Lung (tissue), 12 donors: ENCODE measurements around the gene PGM3. TPM values are rescaled to one million over a fixed set of nuclear protein-coding genes. Genes with fewer than 3 reads are reported as not detected.

ENCODE experiments used
- ATAC-seq: fragments of 200-7000 bp; cut with Tn5 transposase; one replicate; pipeline ENCODE4 v1.9.1; 2020; ENCODE audit warnings: moderate number of reproducible peaks; ENCODE audit not compliant: insufficient read depth, low FRiP score
- DNase-seq, 3 donors: peaks; one replicate each; pipeline ENCODE4 v3.0.0-alpha.2; 2013 to 2017
- H3K27ac ChIP-seq, 2 donors: one replicate each; pipeline ENCODE4 v1.5.1; 2013; ENCODE audit warnings: mild to moderate bottlenecking in 2 of 2, moderate library complexity in 2 of 2, control low read depth in 1 of 2, inconsistent platforms in 1 of 2, low read depth in 1 of 2, low read length in 1 of 2
- H3K27me3 ChIP-seq, 3 donors: one replicate each; pipeline ENCODE4 v1.5.1; 2013; ENCODE audit warnings: low read length in 2 of 3; ENCODE audit not compliant: control insufficient read depth in 3 of 3, insufficient read depth in 3 of 3
- H3K36me3 ChIP-seq, 4 donors: one replicate each; pipeline ENCODE4 v1.5.1; 2013; ENCODE audit warnings: low read length in 4 of 4, mild to moderate bottlenecking in 1 of 4, moderate library complexity in 1 of 4; ENCODE audit not compliant: control insufficient read depth in 4 of 4, insufficient read depth in 4 of 4
- H3K4me1 ChIP-seq, 5 donors: one replicate each; pipeline ENCODE4 v1.5.1; 2013; ENCODE audit warnings: low read length in 5 of 5, mild to moderate bottlenecking in 2 of 5, moderate library complexity in 1 of 5; ENCODE audit not compliant: control insufficient read depth in 5 of 5, insufficient read depth in 5 of 5
- H3K4me3 ChIP-seq: one replicate; pipeline ENCODE4 v1.5.1; 2013; ENCODE audit warnings: mild to moderate bottlenecking, control low read depth, moderate library complexity
- H3K9ac ChIP-seq, 2 donors: one replicate each; pipeline ENCODE4 v1.5.1; 2013; ENCODE audit warnings: low read length in 2 of 2, control low read depth in 1 of 2; ENCODE audit not compliant: insufficient read depth in 1 of 2
- H3K9me3 ChIP-seq, 4 donors: one replicate each; pipeline ENCODE4 v1.5.1; 2013; ENCODE audit warnings: low read length in 3 of 4, mild to moderate bottlenecking in 1 of 4, moderate library complexity in 1 of 4; ENCODE audit not compliant: control insufficient read depth in 4 of 4, insufficient read depth in 3 of 4
- WGBS, 2 donors: extraction: QIAGEN DNeasy Blood & Tissue Kit; methylation state at CpG; one replicate each; pipeline ENCODE4 v1.1.7; 2013; 5-methylcytosine and 5-hydroxymethylcytosine counted together
- polyA plus RNA-seq, 2 donors: library from polyadenylated mRNA; stranded (reverse); fragments of 200-250 nt; gene quantifications; one replicate each; pipeline ENCODE4 v1.2.1, GENCODE V29; 2013
- total RNA-seq, 2 donors: library from RNA; depleted of rRNA in 1 of 2; stranded (reverse); fragments of >200 nt in 1 of 2; gene quantifications; one replicate each; pipeline ENCODE4 v1.2.1, GENCODE V29; 2014 to 2021
- TF ChIP-seq, protein P1 (sequence below): IDR thresholded peaks from 2 replicates; pipeline ENCODE4 v1.5.1; 2012; ENCODE audit warnings: mild to moderate bottlenecking; ENCODE audit errors: control extremely low read depth, extremely low read depth
- donor health status: control.
- donor health status: control.
- donor health status: Bipolar disorder and iron deficiency.
- donor health status: healthy.
- donor health status: DM: yes; HTN: yes; CAD: no.

The PGM3 gene
- total and polyA plus RNA-seq, 4 donors: 10.0 to 57.9 (median 30.3) TPM

DNA sequence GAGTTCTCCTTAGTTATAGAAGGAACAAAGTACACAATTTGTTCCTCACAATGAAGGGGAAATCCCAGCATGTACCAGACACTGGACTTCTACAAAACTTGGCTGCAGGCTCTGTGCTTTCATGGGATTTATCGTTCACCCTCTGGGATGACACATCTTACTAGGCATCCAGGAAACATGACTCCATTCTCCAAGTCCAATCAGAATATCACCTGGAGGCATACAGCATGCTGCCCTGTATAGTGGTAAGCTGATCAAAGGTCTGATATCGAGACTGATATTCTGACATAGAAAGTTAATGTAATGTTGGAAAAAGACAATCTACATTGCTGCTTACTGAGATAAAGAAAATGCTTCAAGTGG, 6.8 kb upstream of the PGM3 start:
- Histone ChIP-seq H3K27ac (no peak overlapping the region), H3K4me3 (no peak overlapping the region), H3K4me1 (peaks cover 0 to 2% (median 0%) of the 10 kb centered on the region in 5 donors), H3K27me3 (no peaks in the 10 kb centered on the region), H3K36me3 (peaks cover 0 to 3% (median 0%) of the 10 kb centered on the region in 4 donors), H3K9ac (no peak overlapping the region), H3K9me3 (no peaks in the 10 kb centered on the region)
- TF ChIP-seq, protein P1, sequence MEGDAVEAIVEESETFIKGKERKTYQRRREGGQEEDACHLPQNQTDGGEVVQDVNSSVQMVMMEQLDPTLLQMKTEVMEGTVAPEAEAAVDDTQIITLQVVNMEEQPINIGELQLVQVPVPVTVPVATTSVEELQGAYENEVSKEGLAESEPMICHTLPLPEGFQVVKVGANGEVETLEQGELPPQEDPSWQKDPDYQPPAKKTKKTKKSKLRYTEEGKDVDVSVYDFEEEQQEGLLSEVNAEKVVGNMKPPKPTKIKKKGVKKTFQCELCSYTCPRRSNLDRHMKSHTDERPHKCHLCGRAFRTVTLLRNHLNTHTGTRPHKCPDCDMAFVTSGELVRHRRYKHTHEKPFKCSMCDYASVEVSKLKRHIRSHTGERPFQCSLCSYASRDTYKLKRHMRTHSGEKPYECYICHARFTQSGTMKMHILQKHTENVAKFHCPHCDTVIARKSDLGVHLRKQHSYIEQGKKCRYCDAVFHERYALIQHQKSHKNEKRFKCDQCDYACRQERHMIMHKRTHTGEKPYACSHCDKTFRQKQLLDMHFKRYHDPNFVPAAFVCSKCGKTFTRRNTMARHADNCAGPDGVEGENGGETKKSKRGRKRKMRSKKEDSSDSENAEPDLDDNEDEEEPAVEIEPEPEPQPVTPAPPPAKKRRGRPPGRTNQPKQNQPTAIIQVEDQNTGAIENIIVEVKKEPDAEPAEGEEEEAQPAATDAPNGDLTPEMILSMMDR: no peak
- DNase-seq (no peak), ATAC-seq (no peak)
- 73 to 88% methylated on average over 2 of the region's 2 CpGs for WGBS, 2 donors

DNA sequence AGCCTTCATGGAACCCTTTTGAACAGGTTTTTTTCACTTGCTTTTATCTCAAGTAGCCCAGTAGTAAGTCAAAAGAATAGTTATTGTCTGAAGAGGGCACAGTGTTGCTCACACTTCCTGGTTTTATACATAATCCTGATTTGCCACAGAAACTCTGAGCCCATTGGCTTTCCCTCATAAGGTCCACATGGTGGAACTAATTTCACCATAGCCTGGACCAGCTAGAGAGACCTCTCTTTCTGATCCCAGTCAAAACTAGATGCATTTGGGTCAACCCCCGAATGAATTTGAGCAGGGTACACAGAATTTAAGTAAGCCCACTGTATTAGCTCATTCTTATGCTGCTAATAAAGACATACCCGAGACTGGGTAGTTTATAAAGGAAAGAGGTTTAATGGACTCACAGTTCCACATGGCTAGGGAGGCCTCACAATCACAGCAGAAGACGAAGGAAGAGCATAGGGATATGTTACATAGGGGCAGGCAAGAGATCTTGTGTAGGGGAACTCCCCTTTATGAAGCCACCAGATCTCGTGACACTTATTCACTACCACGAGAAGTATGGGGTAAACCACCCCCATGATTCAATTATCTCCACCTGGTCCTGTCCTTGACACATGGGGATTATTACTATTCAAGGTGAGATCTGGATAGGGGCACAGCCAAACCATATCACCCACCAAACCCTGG, 6.3 kb upstream of the PGM3 start:
- Histone ChIP-seq H3K36me3 (peaks cover 0 to 3% (median 0%) of the 10 kb centered on the region in 4 donors), H3K4me3 (no peak overlapping the region), H3K4me1 (peaks cover 0 to 7% (median 0%) of the 10 kb centered on the region in 5 donors), H3K9me3 (no peaks in the 10 kb centered on the region), H3K9ac (no peak overlapping the region), H3K27ac (no peak overlapping the region), H3K27me3 (no peaks in the 10 kb centered on the region)
- no peak for DNase-seq
- TF ChIP-seq, protein P1: no peak
- ATAC-seq: no peak
- WGBS, 2 donors: 90 to 92% methylated on average over 5 of the region's 5 CpGs

GRCh38 chr6:83198486-83199172, 5.6 kb upstream of the PGM3 start:
- 83 to 90% methylated on average over 4 of the region's 4 CpGs for WGBS, 2 donors
- peaks cover 0 to 12% (median 0%) of the 10 kb centered on the region in 5 donors for H3K4me1 ChIP-seq

More at GRCh38 chr6:83198486-83199172, 5.6 kb upstream of the PGM3 start:
- Histone ChIP-seq H3K36me3 (peaks cover 0 to 3% (median 0%) of the 10 kb centered on the region in 4 donors), H3K27ac (no peak overlapping the region), H3K9ac (no peak overlapping the region), H3K9me3 (no peaks in the 10 kb centered on the region), H3K27me3 (no peaks in the 10 kb centered on the region), H3K4me3 (no peak overlapping the region)
- no peak for DNase-seq
- TF ChIP-seq, protein P1: no peak
- ATAC-seq: no peak
